Islet of Langerhans (tissue), 1 donor: ENCODE measurements around the gene ATXN1.
A peak's percentile ranks its signal among the peaks of the same experiment; 100 is the strongest.

Source experiments
- FAIRE-seq: peaks from one replicate; lab custom pipeline; 2011; peaks lifted over from hg19 to GRCh38; lab: Jason Lieb, UNC

The ATXN1 gene

DNA sequence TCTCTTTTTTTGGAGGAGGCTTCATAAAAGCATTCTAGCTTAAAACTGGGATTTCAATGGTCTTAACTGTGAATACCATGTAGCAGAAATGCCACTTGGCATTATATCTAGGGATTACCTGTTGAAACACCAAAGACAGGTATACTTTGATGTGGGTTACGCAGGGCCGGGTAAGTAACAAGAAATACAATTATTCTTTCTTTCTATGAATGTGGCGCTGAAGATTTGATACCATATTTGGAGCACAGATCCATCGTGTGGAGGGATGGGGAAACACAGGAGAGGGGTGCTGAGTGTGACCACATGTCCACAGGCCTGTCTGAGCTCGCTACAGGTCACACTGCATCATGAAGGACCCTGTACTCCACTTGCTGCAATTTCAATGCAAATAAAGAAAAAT lies 265.1 kb downstream of the ATXN1 start:
- no peak for FAIRE-seq

DNA sequence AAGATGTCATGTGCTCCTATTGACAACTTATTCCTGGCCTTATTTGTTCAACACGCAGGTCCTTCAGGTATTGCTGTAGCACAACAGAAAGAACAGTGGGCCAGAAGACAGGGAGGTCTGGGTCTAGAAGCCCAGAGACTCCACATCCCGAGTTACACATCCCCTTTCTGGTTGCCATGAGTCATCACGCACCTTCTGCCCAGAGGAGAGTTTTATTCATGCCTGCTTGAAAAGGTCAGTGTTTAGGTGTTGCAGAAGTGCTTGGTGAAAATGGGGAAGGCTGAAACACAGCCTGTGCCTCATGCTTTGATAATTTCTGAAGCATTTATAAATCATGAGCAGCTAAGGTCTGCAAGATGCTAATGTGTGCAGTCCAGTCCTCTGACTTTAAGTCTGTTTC lies 266.5 kb downstream of the ATXN1 start:
- FAIRE-seq = peak; percentile 88

DNA sequence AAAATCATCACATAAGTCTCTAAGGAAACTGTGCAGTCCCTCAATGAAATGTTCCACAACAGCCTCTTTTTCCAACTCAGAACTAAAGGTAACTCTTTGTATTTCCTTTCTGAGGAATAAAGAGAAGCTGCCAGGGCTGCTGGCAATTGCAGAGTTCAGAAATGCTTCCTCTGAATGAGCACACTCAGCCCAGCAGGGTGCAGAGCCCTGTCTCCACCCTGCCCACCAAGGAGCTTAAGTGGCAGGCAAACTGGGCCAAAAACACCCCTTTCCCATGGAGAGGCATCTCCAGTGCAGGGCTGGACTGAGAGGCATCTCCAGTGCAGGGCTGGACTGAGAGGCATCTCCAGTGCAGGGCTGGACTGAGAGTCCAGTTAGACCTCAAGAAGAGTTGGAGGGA lies 267.5 kb downstream of the ATXN1 start:
- FAIRE-seq = no peak

DNA sequence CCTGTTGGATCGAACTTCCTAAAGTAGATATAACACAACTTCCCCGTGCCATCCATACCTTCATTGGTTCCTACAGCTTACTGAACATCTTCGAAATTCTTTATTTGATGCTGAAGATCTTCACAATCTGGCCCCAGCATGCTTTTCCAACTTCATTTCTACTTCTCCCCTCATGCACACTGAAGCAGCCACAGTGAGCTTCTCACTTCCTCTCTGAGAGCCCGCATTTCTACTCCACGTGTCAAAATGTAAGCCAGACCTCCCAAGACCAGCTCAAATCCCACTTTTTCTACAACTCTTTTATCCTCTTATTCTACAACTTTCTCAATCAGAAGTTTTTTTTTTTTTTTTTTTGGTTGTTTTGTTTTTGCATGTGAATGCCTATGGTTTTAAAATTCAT lies 268.1 kb downstream of the ATXN1 start:
- no peak for FAIRE-seq

DNA sequence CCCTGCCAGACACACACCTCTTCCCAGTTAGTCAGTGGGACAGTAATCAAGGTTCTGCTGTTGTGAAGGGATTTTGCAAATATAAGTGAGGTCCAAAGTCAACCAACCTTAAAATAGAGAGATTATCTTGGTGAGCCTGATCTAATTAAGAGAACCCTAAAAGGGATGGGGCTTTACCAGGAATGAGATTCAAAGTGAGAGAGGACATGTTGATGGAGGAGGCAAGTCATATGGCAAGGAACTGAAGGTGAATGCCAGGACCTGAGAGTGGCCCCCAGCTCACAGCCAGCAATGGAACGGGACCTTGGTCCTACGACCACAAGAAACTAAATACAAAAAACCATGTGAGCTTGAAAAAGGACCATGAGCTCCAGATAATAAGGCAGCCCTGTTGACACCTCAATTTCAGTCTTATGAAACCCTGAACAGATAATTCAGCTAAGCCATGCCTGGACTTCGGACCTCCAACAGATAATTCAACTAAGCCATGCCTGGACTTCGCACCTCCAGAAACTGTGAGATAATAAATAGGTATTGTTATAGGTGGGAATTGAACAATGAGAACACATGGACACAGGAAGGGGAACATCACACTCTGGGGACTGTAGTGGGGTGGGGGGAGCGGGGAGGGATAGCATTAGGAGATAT lies 269.5 kb downstream of the ATXN1 start:
- FAIRE-seq = no peak

DNA sequence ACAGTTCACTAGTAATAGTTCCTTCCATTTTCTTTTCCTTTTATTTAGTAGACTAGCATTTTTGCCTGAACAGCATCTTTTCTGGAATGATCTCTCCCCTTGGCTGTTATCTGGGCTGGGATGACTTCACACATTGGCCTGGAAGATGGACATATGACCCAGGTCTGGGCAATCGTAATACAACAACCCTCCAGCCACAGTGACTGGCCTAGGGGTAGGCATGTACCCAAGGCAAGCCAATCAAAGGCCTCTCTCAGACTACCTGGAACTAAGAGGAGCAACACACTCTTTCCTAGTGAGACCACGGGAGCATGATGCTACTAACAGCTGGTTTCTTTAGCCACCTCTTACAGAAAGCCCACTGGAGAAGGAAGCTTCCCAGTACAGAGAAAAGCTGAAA lies 270.6 kb downstream of the ATXN1 start:
- no peak for FAIRE-seq

DNA sequence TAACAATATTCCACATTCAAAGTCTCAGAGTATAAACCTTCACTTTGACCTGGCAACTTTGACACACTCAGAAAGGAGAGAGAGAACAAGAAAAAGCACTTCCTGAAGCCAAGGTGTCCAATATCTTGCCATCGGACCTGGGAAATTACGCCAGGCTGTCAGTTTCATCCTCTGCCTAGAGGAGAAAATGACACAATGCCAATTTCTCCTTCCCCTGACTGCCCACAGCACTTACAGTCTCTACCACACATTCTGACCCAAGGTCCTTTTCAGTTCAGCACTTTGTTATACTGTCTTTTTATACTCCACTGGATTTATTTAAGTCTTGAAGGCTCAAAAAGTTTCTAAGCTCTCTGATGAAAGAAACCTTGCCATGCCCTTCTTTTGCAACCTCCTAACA lies 272.4 kb downstream of the ATXN1 start:
- FAIRE-seq = no peak

DNA sequence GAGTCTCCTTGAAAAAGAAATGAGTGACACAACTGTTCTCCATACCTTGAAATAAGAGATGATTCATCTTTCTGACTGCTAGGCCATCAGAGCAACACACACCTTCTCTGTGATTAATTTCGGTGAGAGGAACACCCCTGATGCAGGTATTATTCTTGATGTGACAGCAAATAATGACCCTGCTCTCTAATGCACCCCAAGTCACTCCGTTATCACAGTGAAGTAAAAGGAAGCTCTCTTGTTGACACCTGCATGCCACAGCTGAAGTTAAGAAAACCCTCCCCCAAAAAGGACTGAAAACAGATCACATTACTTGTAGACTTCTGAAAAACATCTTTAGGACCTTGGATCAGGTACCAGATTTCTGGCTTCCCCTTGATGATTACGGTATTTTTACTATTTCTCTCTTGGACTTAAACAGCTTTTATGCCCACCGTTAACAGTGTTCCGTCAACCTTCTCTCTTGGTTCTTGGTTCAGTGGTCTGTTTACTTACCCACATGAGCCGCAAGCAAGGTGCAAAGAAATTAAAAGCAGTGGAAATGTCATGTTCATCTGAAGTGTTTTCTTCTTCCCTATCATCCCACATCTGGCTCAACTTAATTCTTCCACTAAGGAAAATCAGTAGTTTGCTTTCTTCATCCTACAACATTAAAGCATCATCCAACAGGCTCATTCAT lies 273.1 kb downstream of the ATXN1 start:
- no peak for FAIRE-seq

DNA sequence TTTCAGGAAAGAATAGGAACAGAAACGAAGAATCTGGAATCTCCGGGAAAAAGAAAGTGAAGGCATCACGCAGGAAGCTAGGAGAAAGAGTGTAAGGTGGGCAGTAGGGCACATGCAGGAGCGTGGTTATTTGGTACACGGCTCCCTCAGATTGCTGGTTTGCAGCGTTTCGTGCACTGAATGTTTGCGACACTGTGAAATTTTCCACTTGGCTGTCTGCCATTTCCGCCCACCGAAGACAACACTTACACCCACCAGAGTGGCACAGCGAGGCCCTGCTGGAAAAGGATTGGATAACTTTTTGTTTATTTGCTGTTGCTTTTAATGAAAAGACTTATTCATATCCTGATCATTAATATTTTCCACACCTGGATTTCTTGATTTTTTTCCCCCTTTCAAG lies 274.6 kb downstream of the ATXN1 start:
- no peak for FAIRE-seq

DNA sequence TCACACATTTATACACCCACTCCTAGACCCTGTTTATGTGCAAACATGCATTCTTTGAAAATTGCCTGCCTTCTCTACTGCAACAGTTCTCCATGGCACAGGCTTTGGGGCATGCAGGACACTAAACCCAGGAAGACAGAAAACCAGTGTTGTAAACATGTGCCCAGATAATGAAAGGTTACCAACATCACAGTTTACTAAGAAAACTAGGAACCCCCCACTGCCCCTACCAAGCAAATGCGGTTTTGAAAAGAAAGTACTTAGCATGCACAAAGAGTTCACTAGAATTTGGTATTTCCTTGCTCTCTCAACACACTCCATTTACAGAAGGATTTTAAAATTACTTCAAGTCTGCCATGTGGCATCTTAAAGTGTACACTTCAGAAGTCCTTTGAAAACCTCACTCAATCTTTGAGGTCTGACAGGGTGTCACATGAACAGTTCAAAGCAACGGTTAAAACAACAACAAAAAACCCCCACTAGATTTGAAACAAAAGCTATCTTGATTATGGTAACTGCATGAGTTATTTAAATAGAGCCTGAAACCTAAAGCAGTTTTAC lies 277.9 kb downstream of the ATXN1 start:
- no peak for FAIRE-seq

DNA sequence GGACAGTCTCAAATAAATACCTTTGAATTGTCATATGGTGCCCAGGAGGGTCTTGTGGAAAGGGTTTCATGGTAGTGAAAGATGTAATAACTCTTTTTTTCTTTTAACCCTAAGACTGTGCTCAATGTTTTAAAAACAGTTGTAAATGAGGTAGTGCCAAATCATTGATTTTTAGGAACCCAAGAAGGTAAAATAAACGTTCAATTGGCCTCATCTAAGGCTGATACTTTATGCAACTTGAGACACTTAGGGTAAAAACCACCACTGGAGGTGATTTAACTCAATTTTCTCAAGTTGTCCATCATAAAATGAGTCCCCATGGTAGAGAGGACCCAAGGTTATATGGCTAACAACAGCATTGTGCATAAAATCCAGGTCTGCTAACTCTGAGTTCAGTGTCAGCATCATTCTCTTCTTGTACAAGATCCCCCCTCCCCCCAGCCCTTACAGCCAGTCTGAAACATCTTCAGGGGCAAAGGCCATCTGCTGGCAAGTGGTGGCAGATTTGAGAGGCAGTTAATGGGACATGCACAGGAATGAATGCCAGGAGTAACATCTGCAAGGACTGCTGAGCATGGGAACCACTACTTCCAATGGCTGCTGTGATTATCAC lies 278.5 kb downstream of the ATXN1 start:
- FAIRE-seq = no peak

DNA sequence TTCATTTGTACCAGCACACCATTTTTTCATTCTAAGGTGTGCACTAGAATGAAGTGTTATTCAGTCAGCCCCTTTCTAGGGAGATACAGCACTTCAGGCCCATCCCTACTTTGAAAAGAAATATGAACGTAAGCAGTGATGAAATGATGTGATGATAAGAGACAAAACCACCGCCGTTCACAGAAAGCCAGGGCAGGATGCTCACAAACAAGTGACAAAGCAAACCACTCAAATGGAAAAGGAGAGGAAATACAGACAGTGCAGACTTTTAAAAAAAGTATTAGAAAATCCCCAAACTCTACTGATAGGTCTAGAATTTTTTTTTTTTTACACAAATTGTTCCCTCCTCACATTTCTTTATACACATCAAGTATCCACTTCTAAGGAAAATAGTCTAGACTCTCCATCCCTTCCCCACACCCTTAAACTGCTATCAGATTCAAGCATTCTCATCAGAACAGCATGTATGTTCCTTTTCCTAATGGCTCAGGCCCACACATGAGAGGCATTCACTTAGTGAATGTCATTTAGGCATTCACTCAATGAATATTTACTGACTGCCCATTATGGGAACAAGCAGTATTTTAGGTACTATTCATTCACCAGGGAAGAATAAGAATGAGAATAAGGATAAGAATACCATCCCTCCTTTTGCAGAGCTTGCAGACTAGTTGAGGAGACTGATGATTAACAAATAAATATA lies 279.4 kb downstream of the ATXN1 start:
- FAIRE-seq = no peak

DNA sequence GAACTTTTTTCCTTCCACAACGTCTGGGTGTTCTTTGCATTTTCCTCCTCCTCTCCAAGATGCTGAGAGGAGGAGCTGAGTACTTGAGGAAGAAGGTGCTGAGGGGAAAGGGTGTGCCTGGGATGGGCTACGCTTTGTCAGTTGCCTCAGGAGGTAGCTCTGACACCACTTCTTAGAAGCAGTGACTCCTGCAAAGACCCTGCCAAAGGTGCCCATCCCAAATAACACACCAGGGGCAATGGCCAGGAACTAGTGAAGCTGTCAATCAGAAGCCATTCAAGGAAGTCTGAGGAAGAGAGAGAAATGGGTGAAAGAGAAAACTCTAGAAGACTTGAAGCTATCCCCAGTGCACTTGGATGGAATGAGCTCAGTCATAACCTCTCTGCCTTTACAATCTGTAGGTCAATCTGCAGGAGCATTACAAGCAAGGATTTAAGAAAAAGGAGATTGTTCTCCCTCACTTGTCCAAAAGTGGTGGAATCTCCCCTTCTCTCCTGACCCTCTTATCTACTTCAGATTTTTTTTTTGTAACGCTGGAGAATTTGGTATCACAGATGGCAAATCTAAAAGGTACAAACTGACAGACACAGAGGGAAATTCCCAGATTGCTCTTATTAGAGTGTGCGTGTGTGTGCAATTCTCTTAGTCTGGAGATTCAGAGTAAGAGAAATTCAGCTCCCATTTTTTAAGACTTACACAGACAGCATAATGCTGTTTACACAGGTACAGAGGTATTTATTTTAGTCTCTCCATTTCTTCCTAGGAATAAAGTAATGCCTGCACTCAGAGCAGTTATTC lies 280.3 kb downstream of the ATXN1 start:
- no peak for FAIRE-seq

DNA sequence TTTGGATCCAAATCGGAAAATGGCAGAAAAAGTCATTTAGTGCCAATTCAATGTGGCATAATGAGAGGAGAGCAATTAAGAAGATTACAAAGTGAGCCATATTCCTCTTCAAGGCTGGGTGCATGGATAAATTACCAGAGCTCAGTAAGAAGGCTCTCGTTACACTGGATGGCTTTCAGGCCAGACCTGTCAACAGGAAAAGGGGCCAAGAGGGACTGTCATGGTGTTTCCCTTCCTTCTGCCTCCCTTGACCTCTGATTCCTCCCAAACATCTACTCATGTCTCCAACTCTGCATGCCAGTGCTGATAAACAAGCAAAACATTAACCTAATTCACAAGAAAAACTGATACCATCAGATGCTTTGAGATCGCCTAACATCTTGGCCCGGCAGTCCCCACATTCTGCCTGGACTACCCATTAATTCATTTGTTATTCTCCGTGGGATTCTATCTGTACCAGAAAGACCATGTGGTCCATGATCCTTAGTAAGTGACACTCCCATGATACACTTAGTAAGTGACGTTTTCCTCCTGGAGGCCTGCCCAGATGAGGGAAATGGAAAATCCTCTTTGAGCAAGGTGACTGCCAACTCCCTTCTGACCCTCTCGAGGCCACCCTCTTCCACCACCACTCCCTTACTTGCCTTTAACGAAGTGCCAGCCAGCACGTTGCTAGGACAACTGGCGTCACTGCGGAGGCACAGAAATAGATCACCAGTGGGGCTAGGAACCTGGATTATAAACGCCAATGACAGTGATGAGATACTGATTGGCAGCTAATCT lies 283.7 kb downstream of the ATXN1 start:
- FAIRE-seq = no peak

DNA sequence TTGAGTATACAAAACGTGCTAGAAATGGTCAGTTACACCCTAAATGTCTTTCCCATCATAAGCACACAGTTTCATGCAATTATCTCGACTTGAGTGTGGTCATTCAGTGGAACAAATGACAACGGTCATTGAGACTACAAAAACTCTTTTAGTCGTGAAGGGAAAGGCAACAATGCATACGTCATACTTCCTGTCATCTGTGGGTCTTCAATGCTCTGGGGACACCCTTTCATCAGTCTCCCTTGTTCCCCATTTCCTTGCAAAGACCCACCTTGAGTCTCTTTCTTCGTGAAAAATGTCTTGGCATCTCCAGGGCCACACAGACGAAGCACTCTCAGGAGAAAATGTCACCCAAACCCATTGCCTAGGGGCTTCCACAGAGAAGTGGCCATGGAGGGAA lies 284.4 kb downstream of the ATXN1 start:
- FAIRE-seq = no peak

DNA sequence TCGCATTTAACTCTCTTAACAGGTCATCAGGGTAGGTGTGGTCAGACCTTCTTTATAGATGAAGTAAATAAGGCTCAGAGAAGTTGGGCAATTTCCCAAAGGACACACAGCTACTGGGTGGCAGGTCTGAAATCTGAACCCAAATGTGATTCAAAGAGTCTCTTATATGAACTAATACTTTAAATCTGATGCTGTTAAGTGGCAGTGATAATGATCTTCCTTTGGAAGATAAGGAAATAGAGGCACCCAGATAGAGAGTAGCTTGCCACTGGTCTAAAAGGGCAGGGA lies 285.8 kb downstream of the ATXN1 start:
- no peak for FAIRE-seq

DNA sequence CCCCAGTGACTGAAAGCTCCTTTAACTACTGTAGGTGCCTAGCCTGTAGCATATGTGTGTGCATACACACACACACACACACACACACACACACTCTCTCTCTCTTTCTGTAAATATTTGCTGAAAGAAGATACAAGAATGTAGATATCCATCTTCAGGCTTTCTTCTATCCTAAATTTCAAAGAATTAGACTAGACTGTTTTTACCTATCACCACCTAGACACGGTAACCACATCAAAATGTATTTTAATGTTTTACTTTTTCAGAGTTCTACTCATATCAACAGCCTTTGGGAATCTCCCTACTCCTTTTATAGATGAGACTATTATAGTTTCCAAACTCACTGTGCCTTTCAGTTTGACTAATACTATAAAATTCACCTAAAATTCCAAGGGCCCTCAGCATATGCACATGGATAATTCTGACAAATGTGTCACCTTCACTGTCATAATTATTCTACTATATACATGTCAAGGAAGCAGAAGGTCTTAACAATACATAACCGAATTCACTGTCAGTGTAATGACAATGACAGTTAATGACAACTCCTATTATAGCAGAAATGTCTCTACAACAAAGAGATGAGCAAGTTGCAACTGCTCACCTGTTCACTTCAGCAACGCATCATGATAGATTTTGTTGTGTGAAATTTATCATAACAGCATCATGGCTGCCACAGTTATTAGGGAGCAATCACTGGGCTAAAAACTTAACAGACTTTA lies 286.3 kb downstream of the ATXN1 start:
- FAIRE-seq = no peak

DNA sequence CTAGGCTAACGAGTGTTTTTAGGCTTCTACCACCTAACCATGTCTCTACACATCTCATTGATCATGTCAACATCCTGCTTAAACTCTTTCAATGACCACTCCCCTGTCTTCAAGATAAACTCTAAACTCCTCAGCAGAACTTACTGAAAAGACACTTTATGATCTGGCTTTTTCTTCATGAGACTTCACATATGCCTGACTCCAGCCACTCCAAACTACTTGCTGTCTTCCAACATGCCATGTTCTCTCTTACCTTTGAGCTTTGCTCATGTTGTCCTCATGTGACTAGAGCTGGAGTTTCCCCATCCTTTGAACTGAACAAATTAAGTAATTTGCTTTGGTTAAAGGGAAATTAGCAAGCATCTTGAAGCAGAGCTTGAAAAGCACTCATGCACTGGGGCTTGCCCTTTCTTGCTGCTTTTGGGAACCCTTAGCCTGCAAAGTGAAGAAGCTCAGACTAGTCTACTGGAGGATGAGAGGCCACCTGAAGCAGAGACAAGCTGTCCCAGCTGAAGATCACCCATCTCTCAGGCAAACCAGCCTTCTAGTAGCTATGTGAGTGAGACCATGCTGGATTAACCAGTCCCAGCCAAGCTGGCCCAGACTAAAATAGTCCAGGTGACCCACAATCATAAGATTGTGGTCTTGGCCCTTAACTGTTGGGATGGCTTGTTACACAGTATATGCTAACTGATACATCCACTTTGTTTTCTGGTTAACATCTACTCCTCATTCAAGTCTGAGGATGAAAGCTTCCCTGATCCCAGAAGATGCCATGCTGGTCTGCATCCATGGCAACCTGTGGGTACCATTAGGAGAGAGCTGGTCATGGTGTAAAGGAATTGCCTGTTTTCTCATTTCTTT lies 287.1 kb downstream of the ATXN1 start:
- no peak for FAIRE-seq

DNA sequence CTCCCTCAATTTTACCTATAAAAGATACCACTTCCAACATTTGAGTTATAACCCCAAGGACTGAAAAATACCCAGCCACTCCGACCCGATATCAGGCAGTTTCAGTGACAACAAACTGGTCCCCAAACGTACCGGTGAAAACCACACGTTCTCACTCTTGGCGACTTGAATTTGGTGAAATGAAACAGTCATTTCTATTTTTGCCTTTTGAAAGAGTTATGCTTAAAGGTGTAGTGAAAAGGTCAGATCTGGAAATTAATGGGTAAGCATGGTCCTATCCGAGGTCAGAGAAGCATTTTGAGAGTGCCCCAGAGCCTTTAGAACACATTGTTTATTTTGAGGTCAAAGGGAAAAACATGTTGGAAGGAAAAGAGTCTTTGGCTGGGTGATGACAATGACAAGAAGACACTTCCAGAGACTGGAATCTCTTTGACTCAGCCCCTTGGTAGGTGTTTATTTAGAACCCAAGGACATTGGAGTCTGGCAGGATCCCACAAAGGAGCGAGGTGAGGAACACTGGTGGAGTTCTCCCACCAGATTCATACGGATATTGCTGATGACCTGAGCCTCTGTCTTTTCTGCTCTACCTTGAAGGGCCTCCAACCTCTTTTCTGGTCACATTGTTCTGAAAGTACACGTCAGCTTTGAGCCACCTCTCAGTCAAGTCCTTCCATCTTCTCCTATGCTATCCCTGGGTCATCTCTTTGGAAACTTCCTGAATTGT lies 287.9 kb downstream of the ATXN1 start:
- no peak for FAIRE-seq
